UCSD-AML1 (cell line): ENCODE data around the gene PIEZO1.

ENCODE experiments used
- DNase-seq: peaks from one replicate; lab custom pipeline; 2025; ENCODE audit not compliant: unreplicated experiment; lab: John Stamatoyannopoulos, UW

Gene PIEZO1

DNA sequence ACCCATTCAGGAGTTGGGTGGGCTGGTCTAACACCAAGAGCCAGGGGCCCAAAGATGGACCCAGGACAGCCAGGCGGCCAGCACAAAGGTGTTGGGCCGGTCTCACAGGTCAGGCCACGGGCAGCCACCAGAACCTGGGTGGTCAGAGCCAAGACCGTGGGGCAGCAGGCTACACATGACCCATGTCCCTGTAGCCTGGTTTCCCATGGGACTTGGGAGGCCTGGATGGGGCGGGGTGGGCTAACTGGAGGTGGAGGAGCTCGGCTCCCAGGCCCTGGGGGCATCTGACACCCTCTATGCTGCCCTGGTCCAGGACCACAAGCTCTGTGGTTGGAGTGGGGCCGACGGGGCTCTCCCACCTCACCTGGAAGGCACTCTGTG lies 61.5 kb downstream of the PIEZO1 start:
- no peak for DNase-seq

DNA sequence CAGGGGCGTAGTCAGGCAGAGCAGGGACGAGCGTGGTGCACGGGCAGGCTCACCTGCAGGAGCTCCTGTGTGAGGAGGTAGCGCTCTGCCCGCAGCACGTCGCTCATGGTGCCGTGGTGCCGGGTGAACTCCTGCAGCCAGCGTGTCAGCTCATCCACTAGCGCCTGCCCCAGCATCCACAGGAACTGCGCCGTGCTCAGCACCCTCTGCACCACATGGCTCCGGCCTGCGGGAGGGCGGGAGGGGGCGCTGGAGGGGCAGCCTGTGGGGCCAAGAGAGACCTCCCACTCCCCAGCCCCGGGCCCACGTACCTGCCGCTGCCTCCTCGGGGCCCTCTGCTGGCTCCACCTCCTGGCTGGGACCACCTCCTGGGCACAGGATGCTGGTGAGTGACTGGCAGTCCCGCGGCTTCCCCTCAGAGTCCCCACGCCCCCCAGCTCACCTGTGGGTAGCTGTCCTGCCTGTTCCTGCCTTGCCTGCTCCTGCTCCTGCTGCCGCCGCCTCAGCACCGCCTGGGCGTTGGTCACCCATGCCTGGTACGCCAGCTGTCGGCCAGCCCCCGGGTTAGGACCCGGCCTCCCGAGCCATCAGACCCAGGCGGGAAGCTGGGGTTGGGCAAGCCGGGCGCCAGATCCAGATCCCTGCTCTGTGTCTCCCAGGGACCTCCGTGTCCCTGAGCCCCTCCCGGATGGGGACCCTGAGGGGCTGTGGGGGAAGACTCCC lies 62.1 kb downstream of the PIEZO1 start:
- no peak for DNase-seq

DNA sequence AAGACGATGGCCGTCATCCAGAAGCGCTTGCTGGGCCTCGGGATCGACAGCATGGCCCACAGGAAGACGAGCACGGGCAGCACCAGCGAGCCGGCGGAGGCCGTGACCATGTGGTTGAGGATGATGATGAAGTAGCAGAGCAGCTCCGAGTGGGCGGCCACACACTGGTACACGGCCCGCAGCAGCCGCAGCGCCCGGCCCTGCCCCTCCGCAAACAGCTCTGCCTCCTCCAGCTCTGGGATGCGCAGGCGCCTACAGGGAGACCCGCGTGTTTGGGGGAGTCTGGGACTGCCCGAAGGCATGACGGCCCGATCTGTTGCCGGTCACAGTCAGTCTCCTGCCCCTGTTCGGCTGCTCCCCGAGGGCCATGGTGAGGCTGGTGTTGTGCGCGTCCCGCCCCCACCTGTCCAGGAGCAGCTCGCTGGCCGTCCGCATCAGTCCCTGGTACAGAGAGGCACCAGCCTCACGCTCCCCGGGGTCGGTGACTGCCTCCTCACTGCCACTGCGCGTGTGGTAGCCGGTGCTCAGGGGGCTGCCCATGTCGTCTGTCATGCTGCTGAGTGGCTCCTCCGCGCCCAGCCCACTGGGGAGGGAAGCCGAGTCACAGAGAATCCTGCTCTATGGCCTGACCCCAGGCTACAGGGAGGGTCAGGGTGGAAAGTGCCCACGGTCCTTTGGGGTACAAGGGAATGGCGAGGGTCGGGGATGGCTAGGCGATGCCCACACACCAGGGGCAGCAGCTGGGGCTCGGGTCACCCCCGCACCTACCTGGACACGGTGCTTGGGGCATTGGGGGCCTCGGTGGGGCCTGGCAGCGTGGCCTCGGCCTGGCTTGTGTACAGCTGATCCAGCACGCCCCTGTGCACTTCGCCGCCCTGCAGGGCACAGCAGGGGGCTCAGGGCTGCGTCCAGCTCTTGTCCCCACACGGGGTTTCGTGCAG lies 62.9 kb downstream of the PIEZO1 start:
- DNase-seq: no peak

DNA sequence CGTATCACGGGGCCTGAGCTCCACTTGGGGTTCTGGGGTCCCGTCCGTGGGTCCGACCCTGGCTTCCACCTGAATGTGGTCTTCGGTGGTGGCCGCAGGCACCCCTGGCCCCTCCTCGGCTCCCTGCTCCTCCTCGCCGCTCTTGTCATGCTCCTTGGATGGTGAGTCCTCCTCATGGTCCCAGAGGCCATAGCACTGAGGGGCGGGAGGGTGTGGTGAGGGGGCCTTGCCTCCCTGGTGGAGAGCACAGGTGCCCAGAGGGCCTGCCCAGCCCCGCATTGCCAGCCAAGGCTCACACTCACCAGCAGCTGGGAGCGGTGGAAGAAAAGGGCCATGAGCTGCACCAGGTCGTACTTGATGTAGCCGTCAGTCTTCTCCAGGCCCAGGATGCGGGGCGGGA lies 63.8 kb downstream of the PIEZO1 start:
- no peak for DNase-seq

DNA sequence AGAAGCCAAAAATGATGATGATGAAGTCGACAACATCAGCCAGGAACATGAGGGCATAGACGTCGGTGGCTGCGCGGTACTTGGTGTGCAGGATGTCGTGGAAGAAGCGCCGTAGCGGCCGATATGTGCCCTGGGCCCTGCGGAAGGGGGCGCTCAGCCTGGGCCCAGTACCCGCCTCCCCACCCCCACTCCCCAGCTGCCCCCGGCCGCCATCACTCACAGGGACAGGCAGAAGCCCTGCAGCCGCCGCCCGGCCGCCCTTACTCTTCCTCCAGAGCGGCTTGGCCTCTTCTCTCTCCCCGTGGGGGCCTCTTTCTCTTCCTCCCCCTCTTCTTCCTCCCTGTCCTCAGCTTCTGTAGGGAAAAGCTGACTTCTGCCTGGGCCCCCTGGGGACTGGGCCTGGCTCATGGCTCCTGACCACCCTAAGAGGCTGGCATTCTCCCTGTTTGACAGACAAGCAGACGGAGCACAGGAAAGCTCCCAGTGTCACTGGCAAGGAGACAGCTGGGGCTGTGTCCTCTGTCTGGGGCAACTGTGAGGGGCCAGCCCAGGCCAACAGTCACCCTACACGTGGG lies 64.5 kb downstream of the PIEZO1 start:
- no peak for DNase-seq

DNA sequence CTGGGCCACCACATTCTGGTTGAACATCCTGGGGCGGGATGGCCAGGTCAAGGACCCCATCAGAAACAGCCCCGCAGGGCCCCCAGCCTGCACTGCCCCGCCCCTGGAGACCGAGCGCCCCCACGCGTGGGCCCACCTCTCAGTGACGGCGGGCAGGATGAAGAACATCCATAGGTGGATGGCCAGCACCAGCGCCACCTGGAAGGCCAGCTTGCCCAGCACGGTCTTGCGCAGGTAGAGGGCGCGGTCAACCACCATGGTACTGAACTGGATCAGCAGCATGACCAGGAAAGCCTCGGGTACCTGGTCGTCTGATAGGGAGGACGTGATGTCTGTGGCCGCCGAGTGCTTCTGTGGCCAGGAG lies 65.1 kb downstream of the PIEZO1 start:
- no peak for DNase-seq

DNA sequence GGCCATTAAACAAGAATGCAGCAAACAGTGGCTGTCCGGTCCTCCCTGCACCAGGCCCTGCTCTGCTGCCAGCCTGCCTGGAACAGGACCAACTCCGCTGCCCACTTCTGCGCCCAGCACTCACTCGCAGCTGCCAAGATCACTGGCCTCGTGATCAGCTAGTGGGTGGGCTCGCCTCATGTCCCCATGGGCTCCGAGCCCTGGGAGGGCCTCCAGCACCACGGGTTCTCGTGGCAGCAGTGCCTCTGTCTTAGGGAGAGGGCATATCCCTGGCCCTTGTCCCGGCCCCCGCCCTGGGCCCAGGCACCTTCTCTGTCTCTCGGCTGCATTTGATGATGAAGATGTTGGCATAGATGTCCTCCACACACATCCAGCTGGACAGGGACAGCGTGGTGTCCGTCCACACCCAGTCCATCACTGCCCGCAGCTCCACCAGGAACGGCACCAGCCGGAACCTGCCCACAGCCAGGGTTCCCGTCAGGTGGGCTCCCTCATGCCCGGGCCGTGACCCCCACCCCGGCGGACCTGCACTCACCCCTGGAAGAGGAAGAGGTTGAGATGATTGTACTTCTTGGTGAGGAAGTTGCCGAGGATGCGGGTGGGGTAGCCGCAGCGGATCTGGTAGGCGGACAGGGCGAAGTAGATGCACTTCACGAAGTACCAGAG lies 65.6 kb downstream of the PIEZO1 start:
- no peak for DNase-seq

DNA sequence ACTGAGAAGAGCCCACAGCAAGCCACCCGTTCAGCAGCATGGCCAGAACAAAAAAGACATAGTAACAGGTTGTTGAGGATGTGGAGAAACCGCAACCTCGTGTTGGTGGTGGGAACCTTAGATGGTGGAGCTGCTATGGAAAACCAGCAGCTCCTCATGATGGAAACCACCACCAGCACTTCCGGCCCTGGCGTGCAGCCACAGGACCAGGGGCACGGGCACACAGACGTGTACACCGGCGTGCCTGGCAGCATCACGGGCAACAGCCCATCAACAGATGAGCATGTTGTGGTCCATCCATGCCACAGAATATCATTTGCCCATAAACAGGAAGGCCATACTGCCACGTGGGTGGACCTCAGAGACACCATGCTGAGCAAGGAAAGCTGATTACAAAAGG lies 66.8 kb downstream of the PIEZO1 start:
- DNase-seq: no peak

DNA sequence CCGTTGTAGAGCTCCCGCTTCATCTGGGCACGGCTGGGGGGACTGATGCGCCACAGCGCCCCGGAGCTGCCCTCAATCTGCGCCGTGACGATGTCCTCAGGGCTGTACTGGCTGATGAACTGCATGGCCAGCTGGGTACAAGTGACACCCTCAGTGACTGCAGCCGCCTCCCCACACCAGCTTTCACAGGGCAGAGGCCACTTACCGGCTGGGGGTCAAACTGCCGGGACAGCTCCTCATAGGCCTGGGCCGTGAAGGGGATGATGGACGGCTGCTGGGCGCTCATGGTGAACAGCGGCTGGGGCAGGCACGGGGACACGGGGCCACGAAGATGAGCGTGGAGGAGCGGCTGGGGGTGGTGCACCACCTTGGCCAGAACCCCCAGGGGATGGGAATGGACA lies 68.4 kb downstream of the PIEZO1 start:
- DNase-seq: no peak

DNA sequence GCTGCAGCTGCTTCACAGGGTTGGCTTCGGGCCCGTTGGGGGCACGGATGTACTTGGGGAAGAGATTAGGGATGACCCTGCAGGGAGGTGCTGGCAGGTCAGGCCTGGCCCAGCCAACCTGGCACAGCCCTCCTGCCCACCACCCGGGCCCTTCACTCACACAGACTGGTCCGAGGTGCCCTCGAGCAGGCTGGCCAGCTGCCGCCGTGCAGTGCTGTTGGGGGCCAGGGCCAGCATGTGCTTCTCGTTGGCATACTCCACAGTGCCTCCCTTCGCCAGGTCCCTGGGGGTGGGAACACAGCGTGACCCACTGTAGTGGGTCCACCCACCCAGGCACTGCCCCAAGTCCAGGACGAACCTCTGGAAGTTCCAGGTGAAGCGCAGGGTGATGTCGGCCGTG lies 68.8 kb downstream of the PIEZO1 start:
- no peak for DNase-seq

DNA sequence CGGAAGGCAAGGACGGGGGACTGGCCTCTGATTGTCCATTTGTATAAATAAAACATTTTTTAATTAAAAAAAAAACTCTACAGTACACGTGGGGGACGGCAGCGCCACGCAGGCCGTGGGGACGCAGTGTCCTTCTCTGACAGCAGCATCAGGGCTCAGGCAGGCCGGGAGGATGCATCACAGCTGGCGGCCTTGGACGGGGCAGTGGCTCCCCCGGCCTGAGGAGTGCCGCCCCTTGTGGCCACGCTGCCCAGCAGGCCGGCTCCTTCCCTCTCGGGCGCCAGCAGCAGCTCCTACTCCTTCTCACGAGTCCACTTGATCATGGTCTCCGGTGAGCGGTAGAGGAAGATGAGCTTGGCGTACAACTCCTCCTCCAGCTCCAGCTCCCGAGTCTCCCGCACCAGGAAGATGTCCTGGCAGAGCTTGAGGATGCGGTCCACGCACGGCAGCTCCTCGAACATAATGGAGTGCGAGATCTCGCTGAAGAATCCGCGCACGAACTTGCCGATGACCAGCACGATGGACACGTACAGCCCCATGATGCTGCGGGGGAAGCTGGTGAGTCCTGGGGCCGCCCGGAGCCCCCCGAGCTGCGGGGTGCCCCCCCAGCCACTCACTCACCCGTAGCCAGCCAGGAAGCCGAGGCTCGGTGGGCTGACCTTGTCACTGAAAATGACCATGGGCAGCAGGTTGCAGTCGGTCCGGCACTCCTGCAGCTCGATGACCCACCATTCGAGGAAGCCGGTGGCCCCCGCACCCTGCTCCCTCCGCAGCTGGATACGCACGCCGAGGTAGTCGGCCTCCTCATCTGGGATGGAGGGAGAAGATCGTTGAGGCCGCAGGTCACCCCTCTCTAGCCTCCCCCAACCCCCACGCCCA lies 69.5 kb downstream of the PIEZO1 start:
- no peak for DNase-seq

DNA sequence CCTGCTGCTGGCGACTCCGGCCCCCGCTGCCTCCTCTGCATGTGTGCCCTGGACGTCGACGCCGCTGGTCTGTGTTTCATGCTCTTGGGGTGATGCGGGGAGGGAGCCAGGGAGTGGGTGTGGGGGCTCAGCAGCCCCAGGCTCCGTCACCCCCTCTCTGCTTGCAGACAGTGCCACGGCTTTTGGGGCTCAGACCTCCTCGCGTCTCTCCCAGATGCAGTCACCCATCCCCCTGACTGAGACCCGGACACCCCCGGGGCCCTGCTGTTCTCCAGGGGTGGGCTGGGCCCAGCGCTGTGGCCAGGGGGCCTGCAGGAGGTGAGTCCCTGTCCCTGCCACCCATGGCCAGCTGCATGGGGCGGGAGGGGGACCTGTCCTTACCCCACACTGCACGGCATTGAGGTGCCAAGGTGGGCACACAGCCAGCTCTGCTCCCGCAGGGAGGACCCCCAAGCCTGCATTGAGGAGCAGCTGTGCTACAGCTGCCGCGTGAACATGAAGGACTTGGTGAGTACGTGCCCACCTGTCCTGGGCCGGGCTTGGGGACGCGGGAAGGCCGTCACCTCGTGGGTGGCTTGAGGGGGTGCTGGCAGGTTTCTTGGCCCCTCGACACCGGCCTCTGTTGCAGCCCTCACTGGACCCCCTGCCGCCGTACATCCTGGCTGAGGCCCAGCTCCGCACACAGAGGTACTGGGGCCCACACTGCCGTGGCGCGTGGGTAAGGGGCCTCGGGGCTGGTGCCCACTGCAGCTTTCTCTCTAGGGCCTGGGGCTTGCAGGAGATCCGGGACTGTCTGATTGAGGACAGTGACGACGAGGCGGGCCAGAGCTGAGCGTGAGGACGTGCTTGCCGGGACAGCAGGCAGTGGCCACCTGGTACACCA lies 70.4 kb downstream of the PIEZO1 start:
- DNase-seq: no peak

DNA sequence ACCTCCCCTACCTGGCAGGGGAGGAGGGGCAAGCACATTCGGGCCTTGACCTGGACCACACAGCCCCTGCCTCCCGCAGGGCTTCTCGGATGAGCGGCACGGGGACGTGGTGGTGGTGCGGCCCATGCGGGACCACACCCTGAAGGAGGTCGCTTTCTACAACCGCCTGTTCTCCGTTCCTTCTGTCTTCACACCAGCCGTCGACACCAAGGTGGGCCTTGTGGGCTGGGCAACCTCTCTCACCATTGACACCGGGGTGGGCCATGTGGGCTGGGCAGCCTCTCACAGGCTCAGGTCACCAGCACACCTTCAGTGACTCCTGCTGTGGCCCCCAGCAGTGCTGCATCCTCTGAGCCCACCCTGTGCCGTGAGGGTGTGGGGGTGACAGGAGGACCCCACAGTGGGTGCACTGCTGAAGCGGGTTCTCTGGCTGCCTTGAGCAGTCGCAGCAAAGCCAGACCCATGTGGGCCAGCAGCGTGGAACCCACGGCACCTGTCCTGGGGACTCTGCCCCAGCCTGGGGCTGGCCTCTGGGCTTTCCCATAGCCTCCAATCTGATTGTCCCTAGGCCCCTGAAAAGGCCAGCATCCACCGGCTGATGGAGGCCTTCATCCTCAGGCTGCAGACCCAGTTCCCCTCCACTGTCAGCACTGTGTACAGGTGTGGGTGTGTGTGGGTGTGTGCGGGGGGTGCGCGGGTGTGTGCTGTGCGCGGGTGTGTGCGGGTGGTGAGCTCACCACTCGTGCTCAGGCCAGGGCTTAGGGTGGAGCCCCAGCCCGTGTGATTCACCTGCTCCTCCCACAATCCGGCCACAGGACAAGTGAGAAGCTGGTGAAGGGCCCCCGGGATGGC lies 71.2 kb downstream of the PIEZO1 start:
- no peak for DNase-seq

DNA sequence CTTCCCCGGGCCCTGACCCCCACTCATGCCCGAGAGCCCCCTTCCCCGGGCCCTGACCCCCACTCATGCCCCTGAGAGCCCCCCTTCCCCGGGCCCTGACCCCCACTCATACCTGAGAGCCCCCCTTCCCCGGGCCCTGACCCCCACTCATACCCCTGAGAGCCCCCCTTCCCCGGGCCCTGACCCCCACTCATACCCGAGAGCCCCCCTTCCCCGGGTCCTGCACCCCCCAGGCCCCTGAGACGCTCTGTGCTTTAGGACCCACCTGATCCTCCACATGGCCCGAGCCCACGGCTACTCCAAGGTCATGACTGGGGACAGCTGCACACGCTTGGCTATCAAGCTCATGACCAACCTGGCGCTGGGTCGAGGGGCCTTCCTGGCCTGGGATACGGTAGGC lies 72.0 kb downstream of the PIEZO1 start:
- DNase-seq: no peak

DNA sequence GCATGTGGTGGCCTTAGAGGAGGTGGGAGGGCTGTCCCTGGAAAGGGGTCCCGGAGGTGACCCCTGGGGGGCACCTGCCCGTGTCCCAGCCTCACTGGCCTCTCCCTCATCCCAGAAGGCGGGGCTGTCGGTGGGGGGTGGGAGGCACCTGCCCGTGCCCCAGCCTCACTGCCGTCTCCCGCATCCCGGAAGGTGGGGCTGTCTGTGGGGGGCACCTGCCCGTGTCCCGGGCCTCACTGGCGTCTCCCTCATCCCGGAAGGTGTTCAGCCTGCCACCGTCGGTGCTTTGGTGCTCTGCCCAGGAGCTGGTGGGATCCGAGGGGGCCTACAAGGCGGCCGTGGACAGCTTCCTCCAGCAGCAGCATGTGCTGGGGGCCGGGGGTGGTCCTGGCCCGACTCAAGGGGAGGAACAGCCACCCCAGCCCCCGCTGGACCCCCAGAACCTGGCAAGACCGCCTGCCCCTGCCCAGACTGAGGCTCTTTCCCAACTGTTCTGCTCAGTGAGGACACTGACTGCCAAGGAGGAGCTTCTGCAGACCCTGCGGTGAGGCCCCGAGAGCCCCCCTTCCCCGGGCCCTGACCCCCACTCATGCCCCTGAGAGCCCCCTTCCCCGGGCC lies 72.5 kb downstream of the PIEZO1 start:
- DNase-seq: no peak

DNA sequence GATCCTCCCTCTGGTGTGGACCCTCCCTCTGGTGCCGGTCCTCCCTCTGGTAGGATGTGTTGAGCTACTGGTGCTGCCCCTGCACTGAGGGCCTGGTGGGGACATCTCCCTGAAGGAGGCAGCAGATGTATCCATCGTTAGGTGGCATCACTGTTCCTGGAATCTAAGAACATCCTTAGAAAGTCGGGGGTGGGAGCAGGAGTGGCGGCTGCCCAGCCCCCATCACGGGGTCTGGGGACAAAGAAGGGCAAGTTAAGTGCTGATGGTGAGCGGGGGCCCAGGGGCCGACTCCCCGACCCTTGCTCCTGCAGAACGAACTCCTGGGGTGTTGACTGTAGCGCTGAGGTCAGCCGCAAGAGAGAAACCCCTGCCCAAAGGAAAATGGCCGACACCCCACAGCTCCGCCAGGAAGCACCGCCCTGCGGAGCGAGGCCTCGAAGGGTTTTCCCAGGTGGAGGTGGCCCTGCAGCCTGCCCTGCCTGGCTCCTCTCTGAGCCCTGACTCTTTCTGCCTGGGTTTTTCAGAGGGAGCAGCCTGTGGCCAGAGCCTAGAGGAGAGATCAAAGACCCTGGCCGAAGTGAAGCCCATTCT lies 73.2 kb downstream of the PIEZO1 start:
- no peak for DNase-seq

DNA sequence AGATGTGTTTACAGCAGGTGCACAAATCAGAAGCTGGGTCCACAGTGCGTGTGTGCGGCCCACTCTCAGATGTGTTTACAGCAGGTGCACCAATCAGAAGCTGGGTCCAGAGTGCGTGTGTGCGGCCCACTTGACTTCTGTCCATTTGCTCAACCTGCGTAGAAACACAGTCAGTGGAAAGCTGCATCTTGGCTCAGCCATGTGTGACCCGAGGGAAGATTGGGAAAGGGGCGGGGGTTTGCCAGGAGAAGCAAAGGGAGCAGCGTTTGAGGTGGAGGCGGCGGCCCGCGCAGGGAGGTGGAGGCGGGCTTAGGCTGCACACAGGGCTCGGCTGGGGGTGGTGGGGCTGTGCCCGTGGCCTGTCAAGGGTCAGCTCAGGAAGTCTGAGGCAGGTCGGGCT lies 74.5 kb downstream of the PIEZO1 start:
- no peak for DNase-seq
